Hepatocyte (in vitro differentiated cells): Measurements from ENCODE around the gene PIEZO1. TPM values are rescaled to one million over a fixed set of nuclear protein-coding genes. Genes with fewer than 3 reads are reported as not detected.

Source experiments
- DNase-seq: peaks from one replicate; pipeline ENCODE4 v3.0.0-alpha.2; 2016; ENCODE audit warnings: low spot score
- H2AFZ ChIP-seq: fragments of 200-600 bp; sonication (generic); 2 replicates; pipeline ENCODE4 v1.6.0; 2016; ENCODE audit warnings: antibody characterized with exemption, mild to moderate bottlenecking
- H3K27ac ChIP-seq: fragments of 200-600 bp; sonication (generic); 2 replicates; pipeline ENCODE4 v1.5.1; 2016; ENCODE audit warnings: mild to moderate bottlenecking
- H3K27me3 ChIP-seq: fragments of 200-600 bp; sonication (generic); 2 replicates; pipeline ENCODE4 v1.6.1; 2016
- H3K36me3 ChIP-seq: fragments of 200-600 bp; sonication (generic); replicated peaks from 2 replicates; pipeline ENCODE4 v1.5.1; 2016; ENCODE audit warnings: low read depth; ENCODE audit not compliant: insufficient read depth
- H3K4me1 ChIP-seq: fragments of 200-600 bp; sonication (generic); 2 replicates; pipeline ENCODE4 v1.5.1; 2016; ENCODE audit warnings: mild to moderate bottlenecking, moderate library complexity; ENCODE audit not compliant: insufficient read depth
- H3K4me2 ChIP-seq: fragments of 200-600 bp; sonication (generic); 2 replicates; pipeline ENCODE4 v1.6.0; 2016
- H3K4me3 ChIP-seq: fragments of 200-600 bp; sonication (generic); 2 replicates; pipeline ENCODE4 v1.5.1; 2016; ENCODE audit warnings: mild to moderate bottlenecking
- H3K79me2 ChIP-seq: fragments of 200-600 bp; sonication (generic); 2 replicates; pipeline ENCODE4 v1.6.0; 2017; ENCODE audit warnings: mild to moderate bottlenecking
- H3K9me2 ChIP-seq: fragments of 200-600 bp; sonication (generic); replicated peaks from 2 replicates; pipeline ENCODE4 v1.6.0; 2017; ENCODE audit warnings: mild to moderate bottlenecking; ENCODE audit not compliant: insufficient read depth
- H3K9me3 ChIP-seq: fragments of 200-600 bp; sonication (generic); 2 replicates; pipeline ENCODE4 v1.5.1; 2016; ENCODE audit warnings: low read depth, mild to moderate bottlenecking
- H4K20me1 ChIP-seq: fragments of 200-600 bp; sonication (generic); 2 replicates; pipeline ENCODE4 v1.6.0; 2016; ENCODE audit warnings: mild to moderate bottlenecking; ENCODE audit not compliant: insufficient read depth, poor library complexity, severe bottlenecking
- EZH2 ChIP-seq: fragments of 200-600 bp; sonication (generic); IDR thresholded peaks from 2 replicates; pipeline ENCODE4 v1.6.1; 2016; ENCODE audit warnings: antibody characterized with exemption, mild to moderate bottlenecking, borderline replicate concordance
- EZH2phosphoT487 ChIP-seq: fragments of 200-600 bp; sonication (generic); IDR thresholded peaks from one replicate; pipeline ENCODE4 v1.6.1; 2018; ENCODE audit warnings: antibody characterized with exemption, mild to moderate bottlenecking, low read depth, moderate library complexity; ENCODE audit not compliant: unreplicated experiment, severe bottlenecking
- WGBS: methylation state at CpG from one replicate; pipeline ENCODE4 v1.1.6; 2016; ENCODE audit warnings: low lambda C conversion rate; ENCODE audit errors: missing lambda C conversion rate; 5-methylcytosine and 5-hydroxymethylcytosine counted together
- polyA plus RNA-seq: library from polyadenylated mRNA; unstranded; fragments of >200 nt; fragmentation: Nextera tagmentation; extraction: Ambion mirVana; gene quantifications from 2 replicates; pipeline ENCODE4 v1.2.1, GENCODE V29; 2016
- total RNA-seq: library from RNA; depleted of rRNA; stranded (reverse); fragments of >200 nt; gene quantifications from 2 replicates; pipeline ENCODE4 v1.2.3, GENCODE V29; 2014
- TF ChIP-seq, protein P1 (sequence below): fragments of 200-600 bp; sonication (generic); IDR thresholded peaks from 2 replicates; pipeline ENCODE4 v1.5.1; 2016; ENCODE audit warnings: antibody characterized with exemption, mild to moderate bottlenecking; ENCODE audit not compliant: poor library complexity

PIEZO1 gene
- total and polyA plus RNA-seq, 2 experiments from 2014 or later: 70.6 to 77.0 TPM

DNA sequence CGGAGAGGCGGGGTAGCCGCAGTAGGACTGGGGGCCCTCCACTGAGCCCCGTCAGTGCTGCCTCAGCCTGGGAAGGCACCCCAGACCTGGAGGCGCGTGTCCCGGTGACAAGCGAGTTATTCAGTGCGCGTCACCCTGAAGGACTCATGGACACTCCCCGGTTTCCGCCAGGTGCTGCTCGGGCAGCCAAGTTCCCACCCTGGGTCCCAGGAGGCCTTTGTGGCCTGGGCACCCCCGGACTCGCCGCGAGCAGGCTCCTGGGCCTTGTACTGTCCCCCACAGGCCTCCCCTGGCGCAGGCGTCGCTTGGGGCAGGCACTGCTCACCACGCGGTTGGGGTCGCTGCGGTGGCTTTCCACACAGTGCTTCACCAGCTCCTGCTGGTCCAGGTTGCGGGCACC lies 86.4 kb downstream of the PIEZO1 start:
- Histone ChIP-seq H3K4me1 (no peaks in the 10 kb centered on the region), H3K4me2 (no peak overlapping the region), H3K4me3 (no peak overlapping the region), H3K27ac (no peak overlapping the region), H4K20me1 (no peaks in the 10 kb centered on the region), H3K27me3 (no peaks in the 10 kb centered on the region), H3K9me3 (no peaks in the 10 kb centered on the region), H3K36me3 (no peaks in the 10 kb centered on the region), H3K9me2 (no peaks in the 10 kb centered on the region), H3K79me2 (no peaks in the 10 kb centered on the region), H2AFZ (no peak overlapping the region)
- TF ChIP-seq, protein P1, sequence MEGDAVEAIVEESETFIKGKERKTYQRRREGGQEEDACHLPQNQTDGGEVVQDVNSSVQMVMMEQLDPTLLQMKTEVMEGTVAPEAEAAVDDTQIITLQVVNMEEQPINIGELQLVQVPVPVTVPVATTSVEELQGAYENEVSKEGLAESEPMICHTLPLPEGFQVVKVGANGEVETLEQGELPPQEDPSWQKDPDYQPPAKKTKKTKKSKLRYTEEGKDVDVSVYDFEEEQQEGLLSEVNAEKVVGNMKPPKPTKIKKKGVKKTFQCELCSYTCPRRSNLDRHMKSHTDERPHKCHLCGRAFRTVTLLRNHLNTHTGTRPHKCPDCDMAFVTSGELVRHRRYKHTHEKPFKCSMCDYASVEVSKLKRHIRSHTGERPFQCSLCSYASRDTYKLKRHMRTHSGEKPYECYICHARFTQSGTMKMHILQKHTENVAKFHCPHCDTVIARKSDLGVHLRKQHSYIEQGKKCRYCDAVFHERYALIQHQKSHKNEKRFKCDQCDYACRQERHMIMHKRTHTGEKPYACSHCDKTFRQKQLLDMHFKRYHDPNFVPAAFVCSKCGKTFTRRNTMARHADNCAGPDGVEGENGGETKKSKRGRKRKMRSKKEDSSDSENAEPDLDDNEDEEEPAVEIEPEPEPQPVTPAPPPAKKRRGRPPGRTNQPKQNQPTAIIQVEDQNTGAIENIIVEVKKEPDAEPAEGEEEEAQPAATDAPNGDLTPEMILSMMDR: no peak
- TF ChIP-seq EZH2: no peak
- no peak for TF ChIP-seq EZH2phosphoT487
- DNase-seq: no peak
- WGBS: 97% methylated on average over 22 of the region's 25 CpGs

DNA sequence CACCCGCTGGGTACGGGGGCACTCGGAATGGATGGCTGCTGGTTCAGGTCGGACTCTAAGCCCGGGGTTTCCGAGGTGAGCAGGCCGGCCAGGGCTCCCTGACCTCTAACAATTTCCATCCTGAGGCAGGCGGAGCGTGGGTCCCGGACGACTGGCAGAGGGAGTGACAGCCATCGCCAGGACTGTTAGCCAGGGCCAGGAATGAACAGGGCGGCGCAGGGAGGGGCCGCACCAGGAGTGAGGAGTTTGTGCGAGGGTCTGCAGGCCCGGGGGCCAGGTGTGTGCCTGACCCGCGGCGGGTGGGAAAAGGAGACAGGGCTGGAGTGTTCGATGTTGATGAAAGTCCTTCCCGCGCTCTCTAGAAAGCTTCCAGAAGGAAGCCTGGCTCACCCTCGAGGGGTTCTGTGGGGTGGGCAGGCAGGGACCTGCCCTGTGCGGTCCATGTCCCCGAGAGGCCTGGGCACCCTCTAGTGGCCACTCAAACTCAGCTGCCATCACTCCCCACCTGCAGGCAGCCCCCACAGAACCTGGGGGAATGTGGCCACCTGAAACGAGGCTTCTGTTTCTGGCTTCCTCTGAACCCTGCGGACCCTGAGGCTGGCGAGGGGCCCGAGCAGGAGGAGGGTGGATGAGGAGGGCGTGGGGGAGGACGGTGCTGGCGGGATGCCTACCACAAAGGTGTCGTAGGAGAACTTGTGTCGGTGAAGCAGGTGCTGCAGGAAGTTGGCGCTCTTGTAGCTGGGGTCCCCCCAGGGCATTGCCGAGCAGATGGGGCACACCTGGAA lies 87.0 kb downstream of the PIEZO1 start:
- no peak for TF ChIP-seq EZH2phosphoT487
- TF ChIP-seq, protein P1: peak; percentile 30
- Histone ChIP-seq H3K36me3 (no peaks in the 10 kb centered on the region), H2AFZ (no peak overlapping the region), H3K27ac (no peak overlapping the region), H3K4me3 (no peak overlapping the region), H3K4me1 (no peaks in the 10 kb centered on the region), H4K20me1 (no peaks in the 10 kb centered on the region), H3K9me2 (no peaks in the 10 kb centered on the region), H3K79me2 (no peaks in the 10 kb centered on the region), H3K9me3 (no peaks in the 10 kb centered on the region), H3K4me2 (no peak overlapping the region), H3K27me3 (no peaks in the 10 kb centered on the region)
- DNase-seq: no peak
- 88% methylated on average over 36 of the region's 37 CpGs for WGBS

DNA sequence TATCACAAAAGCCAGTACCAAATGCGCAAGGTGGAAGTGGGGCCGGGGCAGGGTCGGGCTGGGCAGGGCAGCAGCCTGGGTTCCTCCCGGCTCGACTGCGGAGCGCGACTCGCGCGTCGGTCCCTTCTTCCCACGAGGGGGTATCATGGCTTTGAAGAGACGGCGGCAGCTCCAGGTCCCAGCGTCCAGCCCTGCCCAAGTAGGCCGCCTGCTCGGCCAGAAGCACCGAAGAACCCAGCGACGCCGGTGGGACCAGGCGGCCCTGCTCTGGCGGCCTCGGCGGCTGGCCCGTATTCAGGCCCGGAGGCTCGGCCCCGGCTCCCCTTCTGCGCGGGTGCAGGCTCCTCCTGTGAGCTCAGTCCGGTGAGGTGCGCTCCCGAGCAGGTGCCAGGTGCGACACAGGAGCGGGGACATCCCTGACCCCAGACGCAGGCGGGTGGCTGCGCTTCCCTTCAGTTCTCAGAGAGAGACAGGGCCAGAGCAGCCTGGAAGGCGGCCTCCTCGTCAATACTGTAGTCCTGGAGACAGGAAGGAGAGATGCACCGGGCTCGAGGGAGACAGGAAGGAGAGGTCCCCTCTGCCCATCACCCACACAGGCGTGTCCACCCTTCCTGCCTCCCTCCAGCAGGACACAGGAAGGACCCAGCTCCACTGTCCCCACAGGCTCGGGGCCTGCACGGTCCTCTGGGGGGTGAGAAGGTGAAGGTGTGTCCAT lies 87.7 kb downstream of the PIEZO1 start:
- H3K79me2 ChIP-seq: no peaks in the 10 kb centered on the region
- no peaks in the 10 kb centered on the region for H3K9me3 ChIP-seq
- no peaks in the 10 kb centered on the region for H3K4me1 ChIP-seq
- H2AFZ ChIP-seq: no peak overlapping the region
- no peak overlapping the region for H3K4me2 ChIP-seq
- H4K20me1 ChIP-seq: no peaks in the 10 kb centered on the region
- H3K27ac ChIP-seq: no peak overlapping the region
- TF ChIP-seq EZH2phosphoT487 (no peak), EZH2 (no peak)
- TF ChIP-seq, protein P1: no peak
- 92% methylated on average over 45 of the region's 47 CpGs for WGBS
- no peaks in the 10 kb centered on the region for H3K9me2 ChIP-seq
- DNase-seq: no peak
- H3K27me3 ChIP-seq: no peaks in the 10 kb centered on the region
- no peak overlapping the region for H3K4me3 ChIP-seq
- H3K36me3 ChIP-seq: no peaks in the 10 kb centered on the region
